Measurements from ENCODE around the gene FGF4.

- TF ChIP-seq POLR2AphosphoS5 (IDR thresholded peaks at IDR 0.05) (no peak), POLR2A (IDR thresholded peaks at IDR 0.05; ENCODE audit: low read depth) (no peak)
Measured at GRCh38 chr11:69802590-69802989, 27.4 kb upstream of the FGF4 start.

Data from esophagus muscularis mucosa (tissue), 2 donors.